ENCODE measurements around the gene CAP1.
"Not testable (repeated sequence)": the region's sequence is repeated elsewhere in the genome, so short reads cannot be mapped to it uniquely, and the experiment has no call there.

The CAP1 gene, protein sequence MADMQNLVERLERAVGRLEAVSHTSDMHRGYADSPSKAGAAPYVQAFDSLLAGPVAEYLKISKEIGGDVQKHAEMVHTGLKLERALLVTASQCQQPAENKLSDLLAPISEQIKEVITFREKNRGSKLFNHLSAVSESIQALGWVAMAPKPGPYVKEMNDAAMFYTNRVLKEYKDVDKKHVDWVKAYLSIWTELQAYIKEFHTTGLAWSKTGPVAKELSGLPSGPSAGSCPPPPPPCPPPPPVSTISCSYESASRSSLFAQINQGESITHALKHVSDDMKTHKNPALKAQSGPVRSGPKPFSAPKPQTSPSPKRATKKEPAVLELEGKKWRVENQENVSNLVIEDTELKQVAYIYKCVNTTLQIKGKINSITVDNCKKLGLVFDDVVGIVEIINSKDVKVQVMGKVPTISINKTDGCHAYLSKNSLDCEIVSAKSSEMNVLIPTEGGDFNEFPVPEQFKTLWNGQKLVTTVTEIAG

GRCh38 chr1:40040511-40041465, at the start of gene CAP1:
TSS of gene CAP1 (plus strand) at chr1:40040729. CDS start at chr1:40059347, 18,618 bp downstream.
- DNase-seq, result peak; percentile 97 to 99 (median 98)

- no peak for DNase-seq
Measured at GRCh38 chr1:39992234-39992633, 48.3 kb upstream of the CAP1 start.

GRCh38 chr1:39992888-39993287, 47.6 kb upstream of the CAP1 start:
- DNase-seq, result no peak

- no peak for DNase-seq
Measured at GRCh38 chr1:39995973-39996393, 44.5 kb upstream of the CAP1 start.

DNA sequence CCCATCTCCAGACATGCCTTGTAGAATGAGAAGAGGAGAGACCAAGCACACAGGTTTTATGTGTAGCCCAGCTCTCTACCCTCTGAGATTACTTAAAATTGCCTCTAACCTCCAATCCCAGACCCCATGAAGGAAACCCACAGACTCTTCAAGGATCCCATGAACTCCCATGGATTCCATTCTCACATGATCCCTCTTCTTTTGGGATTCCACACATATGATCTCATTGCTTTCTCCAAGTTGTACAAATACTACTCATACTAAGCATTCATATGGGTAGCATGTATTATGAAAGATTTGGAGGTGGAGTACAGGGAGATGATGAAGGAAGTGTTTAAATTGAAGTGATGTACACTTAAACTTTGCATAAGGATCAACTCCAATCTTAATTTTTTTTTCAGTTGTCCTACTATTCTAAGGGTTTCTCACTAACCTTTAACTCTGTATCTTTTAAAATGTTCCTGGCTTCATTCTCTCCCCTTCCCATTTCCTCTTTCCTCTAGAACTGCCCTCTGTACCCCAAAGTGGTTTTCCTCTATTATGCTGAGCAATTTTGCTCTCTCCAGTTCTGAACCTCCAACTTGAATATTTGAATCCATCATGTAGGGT, 44.0 kb upstream of the CAP1 start:
- DNase-seq, result no peak

DNA sequence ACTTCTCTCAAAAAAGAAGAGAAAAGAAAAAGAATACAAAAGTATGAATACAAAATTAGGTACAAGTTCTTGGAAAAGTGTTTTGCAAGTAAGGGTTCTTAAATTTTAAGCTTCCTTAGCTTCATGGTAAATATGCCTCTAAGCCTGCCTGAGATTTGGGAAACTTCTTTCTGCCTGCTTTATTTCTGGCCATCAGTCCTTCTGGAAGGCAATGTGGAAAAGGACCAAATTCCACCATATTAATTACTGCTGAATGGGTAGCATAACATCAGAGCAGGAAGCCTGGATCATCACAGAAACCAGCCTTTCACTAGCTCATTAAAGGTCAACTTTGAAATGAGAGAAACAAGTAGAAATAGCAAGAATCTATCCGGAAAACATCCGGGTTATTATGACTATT, 39.1 kb upstream of the CAP1 start:
- DNase-seq, result no peak

DNA sequence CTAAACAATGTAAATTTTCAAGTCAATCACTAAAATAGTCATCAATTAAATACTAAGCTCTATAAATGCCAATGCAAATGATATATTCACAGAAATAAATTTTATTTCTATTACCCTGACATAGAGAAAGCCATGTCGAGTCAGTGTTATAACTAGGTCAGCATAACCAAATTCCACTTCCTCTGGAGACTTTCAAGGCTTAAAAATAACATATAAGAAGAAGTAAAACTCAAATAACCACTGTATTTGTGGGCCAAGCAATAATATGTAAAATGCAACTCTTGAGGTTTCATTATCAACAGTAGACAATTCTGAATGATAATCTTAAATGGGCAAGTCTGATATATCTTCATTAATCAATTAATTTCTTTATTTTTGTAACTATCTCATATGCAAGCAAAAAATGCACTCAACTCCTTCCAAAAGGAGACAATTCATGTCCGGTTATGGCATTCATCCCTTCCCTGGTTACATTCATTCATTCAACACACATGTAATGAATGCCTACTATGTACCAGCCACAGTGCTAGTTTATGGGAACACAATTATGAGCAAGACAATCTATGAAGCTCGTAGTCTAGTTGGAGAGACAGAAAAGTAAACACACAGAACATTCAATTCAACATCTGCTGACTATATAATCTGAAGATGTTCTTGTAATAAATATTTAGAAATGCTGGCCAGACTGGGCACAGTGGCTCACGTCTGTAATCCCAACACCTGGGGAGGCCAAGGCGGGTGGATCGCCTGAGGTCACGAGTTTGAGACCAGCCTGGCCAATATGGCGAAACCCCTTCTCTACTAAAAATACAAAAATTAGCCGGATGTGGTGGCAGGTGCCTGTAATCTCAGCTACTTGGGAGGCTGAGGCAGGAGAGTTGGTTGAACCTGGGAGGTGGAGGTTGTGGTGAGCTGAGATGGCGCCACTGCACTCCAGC, 37.1 kb upstream of the CAP1 start:
- no peak for DNase-seq

DNA sequence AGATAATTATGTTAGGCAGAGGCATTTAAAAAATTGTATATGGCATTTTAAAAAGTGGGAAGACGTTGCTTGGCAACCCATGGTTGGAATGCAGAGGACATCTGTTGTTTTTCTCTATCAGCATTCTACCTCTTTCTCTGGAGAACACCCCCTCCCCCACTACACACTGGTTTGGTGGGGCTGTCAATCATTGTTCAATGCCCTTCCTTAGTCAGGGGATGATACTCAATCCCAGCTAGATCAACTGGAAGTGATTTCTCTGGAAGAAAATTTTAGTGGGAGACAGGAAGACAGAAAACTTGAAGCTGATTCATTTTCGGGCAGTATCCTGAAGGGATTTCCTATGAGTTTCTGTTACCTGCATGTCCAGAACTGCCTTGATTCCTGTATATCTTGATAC, 35.7 kb upstream of the CAP1 start:
- DNase-seq, result peak in 1 of 3 experiments; percentile 34

DNA sequence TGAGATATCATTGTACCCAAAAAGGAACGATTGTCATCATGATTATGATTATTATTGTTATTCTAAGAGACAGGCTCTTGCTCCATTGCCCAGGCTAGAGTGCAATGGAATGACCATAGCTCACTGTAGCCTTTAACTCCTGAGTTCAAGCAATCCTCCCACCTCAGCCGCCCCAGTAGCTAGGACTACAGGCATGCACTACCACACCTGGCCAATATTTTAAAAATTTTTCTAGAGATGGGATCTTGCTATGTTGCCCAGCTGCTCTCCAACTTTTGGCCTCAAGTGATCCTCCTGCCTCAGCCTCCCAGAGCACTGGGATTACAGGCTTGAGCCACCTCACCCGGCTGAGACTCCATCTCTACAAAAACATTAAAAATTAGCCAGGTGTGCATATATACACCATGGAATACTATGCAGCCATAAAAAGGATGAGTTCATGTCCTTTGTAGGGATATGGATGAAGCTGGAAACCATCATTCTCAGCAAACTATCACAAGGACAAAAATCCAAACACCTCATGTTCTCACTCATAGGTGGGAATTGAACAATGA, 33.0 kb upstream of the CAP1 start:
- DNase-seq, result not testable (repeated sequence)

DNA sequence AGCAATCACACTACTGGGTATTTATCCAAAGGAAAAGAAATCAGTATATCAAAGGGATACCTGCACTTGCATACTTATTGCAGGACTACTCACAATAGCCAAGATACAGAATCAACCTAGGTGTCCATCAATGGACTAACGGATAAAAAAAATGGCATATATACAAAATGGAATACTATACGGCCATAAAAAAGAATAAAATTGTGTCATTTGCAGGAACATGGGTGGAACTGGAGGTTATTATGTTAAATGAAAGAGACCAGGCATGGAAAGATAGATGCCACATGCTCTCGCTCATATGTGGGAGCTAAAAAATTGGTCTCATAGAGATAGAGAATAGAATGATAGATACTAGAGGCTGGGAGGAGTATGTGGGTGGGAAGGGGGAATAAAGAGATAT, 29.3 kb upstream of the CAP1 start:
- DNase-seq, result no peak

DNA sequence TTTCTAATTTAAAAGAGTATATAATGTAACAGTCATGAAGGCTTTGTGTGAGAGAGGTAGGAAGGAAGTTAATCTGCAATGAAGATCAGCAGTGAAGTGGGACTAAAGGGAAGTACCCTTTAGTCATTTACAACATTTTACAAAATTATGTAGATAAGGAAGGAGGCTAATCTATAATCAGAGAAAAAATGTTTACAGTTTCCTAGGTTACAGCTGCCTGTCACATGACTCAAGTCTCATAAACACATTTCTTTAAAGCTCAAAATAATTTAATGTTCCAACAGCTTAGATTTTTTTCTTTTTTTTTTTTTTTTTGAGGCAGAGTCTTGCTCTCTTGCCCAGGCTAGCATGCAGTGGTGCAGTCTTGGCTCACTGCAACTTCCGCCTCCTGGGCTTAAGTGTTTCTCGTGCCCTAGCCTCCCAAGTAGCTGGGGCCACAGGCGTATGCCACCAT, 26.2 kb upstream of the CAP1 start:
- DNase-seq, result no peak

GRCh38 chr1:40014812-40015594, 25.5 kb upstream of the CAP1 start:
- no peak for DNase-seq

DNA sequence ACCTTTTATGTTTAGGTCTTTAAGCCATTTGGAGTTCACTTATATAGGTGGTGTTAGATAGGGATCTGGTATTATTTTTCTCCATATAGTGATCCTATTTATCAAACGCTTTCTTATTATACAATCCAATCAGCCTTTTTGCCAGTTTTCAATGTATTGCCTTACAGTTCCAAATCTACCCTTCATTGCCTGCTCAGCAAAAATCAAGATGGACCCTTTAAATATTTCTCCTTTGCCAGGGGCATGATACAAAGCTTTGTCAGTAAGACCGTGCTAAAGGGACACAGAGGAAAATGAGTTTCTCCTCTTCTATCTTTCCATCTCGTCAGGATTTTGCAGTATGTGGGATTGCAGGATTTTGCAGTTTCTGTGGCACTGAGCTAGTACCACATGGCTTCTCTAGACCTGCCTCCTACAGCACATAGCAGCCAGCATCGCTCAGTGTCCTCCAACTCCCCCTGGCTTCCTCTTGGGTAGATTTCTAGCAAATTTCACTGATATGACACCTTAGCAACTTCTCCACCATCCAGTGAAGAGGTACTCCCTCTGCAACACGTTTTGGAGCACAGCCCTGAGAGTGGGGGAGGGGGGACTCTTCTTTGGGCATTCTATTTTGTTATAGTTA, 22.5 kb upstream of the CAP1 start:
- no peak for DNase-seq

- no peak for DNase-seq
Measured at GRCh38 chr1:40020447-40021085, 20.0 kb upstream of the CAP1 start.

GRCh38 chr1:40023379-40023944, 17.1 kb upstream of the CAP1 start:
- DNase-seq, result no peak

GRCh38 chr1:40024671-40025070, 15.9 kb upstream of the CAP1 start:
- no peak for DNase-seq

DNA sequence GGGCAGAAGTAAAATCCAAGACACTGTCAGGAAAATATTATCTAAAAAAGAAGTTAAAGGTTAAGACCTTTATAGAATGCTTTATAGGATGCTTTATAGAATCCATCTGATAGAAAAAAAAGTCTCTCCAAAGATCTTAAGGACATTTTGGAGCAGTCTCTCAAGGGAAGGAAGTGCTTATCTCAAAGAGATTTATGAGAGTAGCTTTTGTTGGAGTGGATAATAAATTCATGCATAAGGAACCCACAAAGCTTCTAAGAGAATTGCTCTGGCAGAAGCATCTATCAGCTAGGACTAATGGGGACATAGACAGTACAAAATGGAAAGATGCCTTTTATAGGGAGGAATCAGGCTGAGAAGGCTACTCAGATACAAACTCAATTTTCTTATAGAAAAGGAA, 12.9 kb upstream of the CAP1 start:
- no peak for DNase-seq

DNA sequence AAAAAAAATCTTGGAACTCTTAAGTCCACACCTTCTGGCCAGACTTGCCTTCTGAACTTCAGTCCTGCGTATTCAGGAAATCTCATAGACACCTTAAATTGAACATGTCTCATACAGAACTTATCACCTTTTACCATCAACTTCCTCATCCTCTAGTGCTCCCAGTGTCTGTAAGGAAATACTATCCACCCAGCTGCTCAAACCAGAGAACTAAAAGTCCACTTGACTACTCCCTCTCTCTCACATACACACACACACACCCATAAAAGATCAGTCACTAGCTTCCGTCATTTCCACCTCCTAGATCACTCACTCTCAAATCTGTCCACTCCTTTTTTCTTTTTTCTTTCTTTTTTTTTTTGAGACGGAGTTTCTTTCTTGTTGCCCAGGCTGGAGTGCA, 10.9 kb upstream of the CAP1 start:
- no peak for DNase-seq

GRCh38 chr1:40030528-40031135, 9.9 kb upstream of the CAP1 start:
- DNase-seq, result no peak

Measured in NCI-H1417 (cell line).